K562 (cell line): ENCODE results near the gene FANCD2. TPM values are rescaled to one million over a fixed set of nuclear protein-coding genes. Genes with fewer than 3 reads are reported as not detected.

Experiments
- BHLHE40 ChIP-seq: IDR thresholded peaks from 2 replicates; pipeline ENCODE4 v1.6.1; 2011; ENCODE audit warnings: low read length, improper control_type of control experiment
- CHD1 ChIP-seq: fragments of 200-600 bp; sonication (generic); IDR thresholded peaks from one replicate; pipeline ENCODE4 v1.6.1; 2012; ENCODE audit warnings: mild to moderate bottlenecking, moderate library complexity, low read length, inconsistent platforms
- CREB1 ChIP-seq, 2 experiments: sonication (generic) in 1 of 2; formaldehyde crosslinking in 1 of 2; IDR thresholded peaks; 2 replicates each; pipeline versions ENCODE4 v1.6.1 to v1.8.0; 2012 to 2022; ENCODE audit warnings: inconsistent platforms in 1 of 2, mild to moderate bottlenecking in 1 of 2, missing genetic modification reagents in 1 of 2, moderate library complexity in 1 of 2
- EHMT2 ChIP-seq: fragments of 450-650 bp; IDR thresholded peaks from 2 replicates; pipeline ENCODE4 v1.6.1; 2018; ENCODE audit warnings: antibody characterized with exemption
- KDM4B ChIP-seq, 2 experiments: fragments of 450-650 bp in 1 of 2; sonication (generic) in 1 of 2; IDR thresholded peaks; 2 replicates each; pipeline ENCODE4 v1.6.1; 2016 to 2017; ENCODE audit warnings: borderline replicate concordance in 2 of 2, antibody characterized with exemption in 1 of 2, low read depth in 1 of 2, mild to moderate bottlenecking in 1 of 2
- KLF1 ChIP-seq: fragments of 450-650 bp; IDR thresholded peaks from 2 replicates; pipeline ENCODE4 v1.6.1; 2016; ENCODE audit warnings: missing genetic modification characterization, missing compliant biosample characterization
- NR1H2 ChIP-seq: sonication (generic); formaldehyde crosslinking; IDR thresholded peaks from 2 replicates; pipeline ENCODE4 v1.4.0; 2020; ENCODE audit warnings: mild to moderate bottlenecking, missing genetic modification reagents
- PML ChIP-seq: IDR thresholded peaks from 2 replicates; pipeline ENCODE4 v1.6.1; 2012; ENCODE audit warnings: low read length, inconsistent platforms
- STAG1 ChIP-seq: sonication (generic); formaldehyde crosslinking; IDR thresholded peaks from 2 replicates; pipeline ENCODE4 v1.5.0; 2020; ENCODE audit warnings: missing genetic modification reagents, borderline replicate concordance
- TEAD4 ChIP-seq, 2 experiments: sonication (generic) in 1 of 2; formaldehyde crosslinking in 1 of 2; IDR thresholded peaks; 2 replicates each; pipeline versions ENCODE4 v1.6.1 to v1.8.0; 2012 to 2022; ENCODE audit warnings: borderline replicate concordance in 1 of 2, inconsistent platforms in 1 of 2, low read length in 1 of 2, mild to moderate bottlenecking in 1 of 2, missing genetic modification reagents in 1 of 2
- ZNF143 ChIP-seq: sonication (generic); formaldehyde crosslinking; IDR thresholded peaks from 2 replicates; pipeline ENCODE4 v1.9.0; 2022; ENCODE audit warnings: mild to moderate bottlenecking, missing genetic modification reagents
- ZNF224 ChIP-seq: sonication (generic); formaldehyde crosslinking; IDR thresholded peaks from 2 replicates; pipeline ENCODE4 v1.8.0; 2022; ENCODE audit warnings: mild to moderate bottlenecking, missing genetic modification reagents
- ZNF436 ChIP-seq: fragments of 250-450, 450-650 bp; sonication (Bioruptor Pico); formaldehyde crosslinking; IDR thresholded peaks from 2 replicates; pipeline ENCODE4 v1.7.0; 2020; ENCODE audit warnings: mild to moderate bottlenecking
- ZZZ3 ChIP-seq: fragments of 450-650 bp; IDR thresholded peaks from 2 replicates; pipeline ENCODE4 v1.6.1; 2016; ENCODE audit warnings: antibody characterized with exemption, mild to moderate bottlenecking, moderate library complexity
- polyA plus RNA-seq, 8 experiments: library from polyadenylated mRNA; depleted of rRNA in 4 of 8; stranded (reverse) in 5 of 8; unstranded in 3 of 8; fragments of >200 nt; fragmentation: Nextera tagmentation in 2 of 8; fragmentation: Illumina TruSeq in 1 of 8; extraction: Ambion mirVana in 2 of 8; extraction: Trizol in 1 of 8; gene quantifications; 2 replicates each; pipeline versions ENCODE4 v1.2.1 to v1.2.3, GENCODE V29; 2011 to 2014; ENCODE audit warnings: inconsistent platforms in 1 of 8, missing spikeins in 1 of 8
- total RNA-seq, 7 experiments: library from RNA; depleted of rRNA in 6 of 7; stranded (reverse); fragments of >200 nt in 6 of 7; fragmentation: Illumina TruSeq in 2 of 7; extraction: Trizol in 2 of 7; gene quantifications; 2 replicates each; pipeline versions ENCODE4 v1.2.1 to v1.2.3, GENCODE V29; 2011 to 2021; ENCODE audit warnings: low replicate concordance in 1 of 7
- TF ChIP-seq, protein P1 (sequence below): fragments of 250-450 bp; sonication (Bioruptor Pico); IDR thresholded peaks from 2 replicates; pipeline ENCODE4 v1.8.0; 2021; ENCODE audit warnings: moderate library complexity, mild to moderate bottlenecking, inconsistent platforms
- TF ChIP-seq, protein P2 (sequence below): sonication (generic); formaldehyde crosslinking; IDR thresholded peaks from 2 replicates; pipeline ENCODE4 v1.4.0; 2020; ENCODE audit warnings: mild to moderate bottlenecking, missing genetic modification reagents

The FANCD2 gene
- total and polyA plus RNA-seq, 9 of the 15 experiments (the other 6 are each of a cell fraction or from before 2014, with no cell fraction given): 59.4 to 137 (median 96.1) TPM

DNA sequence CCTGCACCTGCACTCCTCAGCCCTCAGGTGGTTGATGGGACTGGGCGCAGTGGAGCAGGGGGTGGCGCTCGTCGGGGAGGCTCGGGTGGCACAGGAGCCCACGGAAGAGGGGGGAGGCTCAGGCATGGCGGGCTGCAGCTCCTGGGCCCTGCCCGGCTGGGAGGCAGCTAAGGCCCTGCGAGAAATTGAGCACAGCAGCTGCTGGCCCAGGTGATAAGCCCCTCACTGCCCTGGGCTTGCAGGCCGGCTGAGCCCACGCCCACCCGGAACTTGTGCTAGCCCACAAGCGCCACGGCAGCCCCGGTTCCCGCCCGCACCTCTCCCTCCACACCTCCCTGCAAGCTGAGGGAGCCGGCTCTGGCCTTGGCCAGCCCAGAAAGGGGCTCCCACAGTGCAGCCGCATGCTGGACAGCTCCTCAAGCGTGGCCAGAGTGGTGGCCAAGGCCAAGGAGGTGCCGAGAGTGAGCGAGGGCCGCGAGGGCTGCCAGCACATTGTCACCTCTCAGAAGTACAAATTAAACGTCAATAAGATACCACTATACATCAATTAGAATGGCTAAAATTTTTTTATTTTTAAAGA lies 110.3 kb downstream of the FANCD2 start (continued):
- TF ChIP-seq, protein P1, sequence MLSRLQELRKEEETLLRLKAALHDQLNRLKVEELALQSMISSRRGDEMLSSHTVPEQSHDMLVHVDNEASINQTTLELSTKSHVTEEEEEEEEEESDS: no peak
- TF ChIP-seq TEAD4 (IDR thresholded peaks at IDR 0.05; ENCODE audit: low read length) (no peak), TEAD4 (CRISPR knock-in tag; IDR thresholded peaks at IDR 0.05; ENCODE audit: borderline replicate concordance) (peak; percentile 19; the same call in 1 of the 2 replicates), ZNF224 (CRISPR knock-in tag) (no peak), BHLHE40 (no peak), CREB1 (IDR thresholded peaks at IDR 0.05) (no peak), CREB1 (CRISPR knock-in tag; IDR thresholded peaks at IDR 0.05) (0 out of 2 replicates have a peak, but pooled peaks have one; percentile 20), ZZZ3 (no peak), KLF1 (tag) (no peak), PML (no peak), EHMT2 (peak; percentile 49; the same call in 1 of the 2 replicates), ZNF143 (no peak), STAG1 (CRISPR knock-in tag) (0 out of 2 replicates have a peak, but pooled peaks have one; percentile 29), CHD1 (no peak), NR1H2 (CRISPR knock-in tag) (no peak), KDM4B (IDR thresholded peaks at IDR 0.05; ENCODE audit: borderline replicate concordance in 2 of 2, low read depth in 1 of 2) (no peak), ZNF436 (CRISPR knock-in tag) (no peak)
- TF ChIP-seq, protein P2, sequence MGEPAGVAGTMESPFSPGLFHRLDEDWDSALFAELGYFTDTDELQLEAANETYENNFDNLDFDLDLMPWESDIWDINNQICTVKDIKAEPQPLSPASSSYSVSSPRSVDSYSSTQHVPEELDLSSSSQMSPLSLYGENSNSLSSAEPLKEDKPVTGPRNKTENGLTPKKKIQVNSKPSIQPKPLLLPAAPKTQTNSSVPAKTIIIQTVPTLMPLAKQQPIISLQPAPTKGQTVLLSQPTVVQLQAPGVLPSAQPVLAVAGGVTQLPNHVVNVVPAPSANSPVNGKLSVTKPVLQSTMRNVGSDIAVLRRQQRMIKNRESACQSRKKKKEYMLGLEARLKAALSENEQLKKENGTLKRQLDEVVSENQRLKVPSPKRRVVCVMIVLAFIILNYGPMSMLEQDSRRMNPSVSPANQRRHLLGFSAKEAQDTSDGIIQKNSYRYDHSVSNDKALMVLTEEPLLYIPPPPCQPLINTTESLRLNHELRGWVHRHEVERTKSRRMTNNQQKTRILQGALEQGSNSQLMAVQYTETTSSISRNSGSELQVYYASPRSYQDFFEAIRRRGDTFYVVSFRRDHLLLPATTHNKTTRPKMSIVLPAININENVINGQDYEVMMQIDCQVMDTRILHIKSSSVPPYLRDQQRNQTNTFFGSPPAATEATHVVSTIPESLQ (CRISPR knock-in tag): no peak
